ENCODE measurements around the gene NME2.

NME2 gene

DNA sequence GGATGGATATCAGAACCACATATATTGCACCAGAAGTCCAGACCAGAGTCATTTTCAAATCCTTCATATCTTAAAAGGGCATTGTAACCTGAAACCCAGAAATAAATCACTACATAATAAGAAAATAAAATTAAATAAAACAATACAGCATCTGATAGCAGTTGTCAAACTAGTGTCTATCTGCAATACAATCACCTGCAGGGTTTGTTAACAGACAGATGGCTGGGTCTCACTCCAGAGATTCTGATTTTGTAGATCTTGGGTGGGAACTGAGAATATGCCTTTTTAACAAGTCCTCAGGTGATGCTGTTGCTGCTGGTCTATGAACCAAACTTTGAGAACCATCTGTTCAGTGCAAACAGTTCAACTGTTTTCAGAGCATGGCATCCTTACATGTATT, 37.6 kb downstream of the NME2 start:
- DNase-seq (ENCODE audit: low spot score), result no peak

DNA sequence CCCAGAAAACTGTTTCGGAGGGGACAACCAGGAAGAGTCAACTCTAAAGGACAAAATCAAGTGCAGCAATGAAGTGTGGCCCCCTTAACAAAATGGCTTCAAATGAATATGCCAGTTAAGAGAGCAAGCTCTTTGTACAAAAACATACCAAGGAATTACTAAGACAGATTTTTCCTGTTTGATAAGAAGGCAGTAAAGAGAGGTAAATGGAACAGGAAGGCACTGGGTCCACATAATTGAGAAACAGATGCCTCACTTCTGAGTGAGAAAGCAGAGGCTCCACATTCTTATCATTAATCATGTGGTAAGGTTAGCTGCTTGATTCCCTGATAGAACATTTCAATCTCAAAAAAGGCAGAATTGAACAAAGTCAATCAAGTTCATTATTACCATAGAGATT, 48.7 kb downstream of the NME2 start:
- no peak for DNase-seq (ENCODE audit: low spot score)

- no peak for DNase-seq (ENCODE audit: low spot score)
Measured at GRCh38 chr17:51217946-51218345, 51.7 kb downstream of the NME2 start.

DNA sequence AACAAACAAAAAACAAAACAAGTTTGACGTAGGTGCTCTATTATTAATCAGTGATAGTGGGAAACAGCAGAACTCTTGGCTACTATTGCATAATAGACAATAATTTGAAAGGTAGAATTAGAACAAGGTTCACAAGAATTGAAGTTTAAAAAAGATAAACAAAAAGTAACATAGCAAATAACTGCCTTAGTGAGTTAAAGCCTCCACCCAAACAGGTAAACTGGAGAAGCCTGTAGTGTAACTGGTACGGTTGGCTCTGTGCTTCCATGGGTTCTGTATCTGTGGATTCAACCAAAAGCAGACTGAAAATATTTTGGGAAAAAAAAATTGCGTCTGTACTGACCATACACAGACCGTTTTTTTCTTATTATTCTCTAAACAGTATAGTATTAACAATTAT, 55.1 kb downstream of the NME2 start:
- no peak for DNase-seq (ENCODE audit: low spot score)
